ENCODE data around the gene PRDX1. TPM values are rescaled to one million over a fixed set of nuclear protein-coding genes. Genes with fewer than 3 reads are reported as not detected.

Gene PRDX1
- 1,198 and 1,251 TPM in 2 replicates for total RNA-seq (2014; rRNA removed; shearing (Covaris generic); ENCODE audit: low replicate concordance)

DNA sequence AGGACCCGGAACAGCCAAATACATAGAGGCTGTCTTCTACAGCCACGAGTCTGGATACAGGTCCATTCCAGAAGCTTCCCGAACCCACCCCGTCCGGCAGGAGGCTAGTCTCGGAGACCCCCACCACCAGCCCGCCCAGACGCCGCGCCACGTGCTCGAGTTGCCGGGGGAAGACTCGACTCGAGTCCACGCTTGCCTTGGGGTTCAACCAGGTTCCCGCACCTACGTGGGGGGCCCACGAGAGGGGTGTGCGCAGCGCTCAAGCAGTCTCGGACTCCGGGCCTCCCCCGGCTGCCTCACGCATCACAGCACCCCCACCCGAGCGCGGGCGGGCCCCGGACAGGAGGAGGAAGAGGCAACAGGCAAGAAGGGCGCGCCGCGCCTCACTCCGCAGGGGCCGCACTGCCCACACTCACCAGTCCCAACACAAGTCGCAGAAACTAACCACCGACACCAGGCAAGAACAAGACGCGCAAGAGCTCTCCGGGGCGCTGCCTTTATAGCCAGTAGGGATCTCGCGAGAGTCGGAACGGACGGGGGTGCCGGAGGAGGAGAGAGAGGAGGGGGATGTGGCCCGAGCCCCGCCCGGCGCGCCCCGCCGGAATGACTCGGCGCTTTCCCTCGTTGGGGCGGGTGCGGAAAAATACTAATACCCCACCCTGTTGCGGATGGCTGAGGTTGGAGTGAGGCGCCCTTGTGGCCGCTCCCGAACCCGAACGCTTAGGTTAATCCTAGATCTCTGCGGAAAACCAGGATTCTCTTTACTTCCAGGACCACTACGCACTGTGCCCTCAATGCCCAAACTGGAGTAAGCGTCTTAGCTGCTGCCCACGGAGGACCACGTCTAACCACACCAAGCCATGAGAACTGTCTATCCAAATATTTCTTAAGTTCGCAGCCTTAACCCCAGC, at the start of gene PRDX1:
Gene PRDX1 (minus strand): TSS at position 472 of the 911 bp plus-strand sequence. CDS start 2,841 bp downstream, outside the sequence.
- no peaks in the 10 kb centered on the region for H3K9me3 ChIP-seq
- peak within 1 kb of the TSS; percentile 84 for H3K4me3 ChIP-seq
- H3K36me3 ChIP-seq = peaks cover 32% of the 10 kb centered on the region
- no peaks in the 10 kb centered on the region for H3K27me3 ChIP-seq
- peak; percentile 95 for DNase-seq

- Histone ChIP-seq H3K9me3 (no peaks in the 10 kb centered on the region), H3K27me3 (no peaks in the 10 kb centered on the region), H3K36me3 (peaks cover 39% of the 10 kb centered on the region), H3K4me3 (no peak overlapping the region)
- DNase-seq = no peak
Observed at GRCh38 chr1:45570631-45571030, 48.9 kb upstream of the PRDX1 start.

GRCh38 chr1:45569962-45570581, 48.4 kb upstream of the PRDX1 start:
- DNase-seq = peak; percentile 45
- H3K9me3 ChIP-seq = no peaks in the 10 kb centered on the region
- H3K36me3 ChIP-seq = peaks cover 39% of the 10 kb centered on the region
- no peaks in the 10 kb centered on the region for H3K27me3 ChIP-seq
- H3K4me3 ChIP-seq = no peak overlapping the region

DNA sequence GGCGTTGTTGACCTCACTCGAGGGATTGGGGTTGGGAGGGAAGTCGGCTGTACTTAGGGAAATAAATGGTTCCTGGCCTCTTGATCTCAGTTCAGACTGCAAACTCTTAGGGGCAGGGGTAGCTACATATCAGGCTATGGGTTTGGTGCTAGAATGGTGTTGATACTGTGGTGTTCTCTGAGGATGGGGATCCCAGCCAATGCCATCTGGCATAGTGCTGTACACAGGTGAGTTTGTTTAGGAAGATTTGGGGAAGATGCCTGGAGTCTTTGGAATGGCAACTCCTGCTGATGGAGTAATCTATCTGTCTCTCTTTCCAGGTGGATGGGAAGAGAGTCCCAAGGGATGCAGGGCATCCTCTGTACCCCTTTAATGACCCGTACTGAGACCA, 47.9 kb upstream of the PRDX1 start:
- Histone ChIP-seq H3K36me3 (peaks cover 39% of the 10 kb centered on the region), H3K9me3 (no peaks in the 10 kb centered on the region), H3K27me3 (no peaks in the 10 kb centered on the region), H3K4me3 (no peak overlapping the region)
- no peak for DNase-seq

GRCh38 chr1:45568421-45568820, 46.7 kb upstream of the PRDX1 start:
- DNase-seq = no peak
- H3K9me3 ChIP-seq = no peaks in the 10 kb centered on the region
- H3K4me3 ChIP-seq = no peak overlapping the region
- no peaks in the 10 kb centered on the region for H3K27me3 ChIP-seq
- H3K36me3 ChIP-seq = peaks cover 39% of the 10 kb centered on the region

GRCh38 chr1:45567911-45568310, 46.2 kb upstream of the PRDX1 start:
- no peak for DNase-seq
- no peaks in the 10 kb centered on the region for H3K9me3 ChIP-seq
- peaks cover 44% of the 10 kb centered on the region for H3K36me3 ChIP-seq
- H3K4me3 ChIP-seq = no peak overlapping the region
- H3K27me3 ChIP-seq = no peaks in the 10 kb centered on the region

DNA sequence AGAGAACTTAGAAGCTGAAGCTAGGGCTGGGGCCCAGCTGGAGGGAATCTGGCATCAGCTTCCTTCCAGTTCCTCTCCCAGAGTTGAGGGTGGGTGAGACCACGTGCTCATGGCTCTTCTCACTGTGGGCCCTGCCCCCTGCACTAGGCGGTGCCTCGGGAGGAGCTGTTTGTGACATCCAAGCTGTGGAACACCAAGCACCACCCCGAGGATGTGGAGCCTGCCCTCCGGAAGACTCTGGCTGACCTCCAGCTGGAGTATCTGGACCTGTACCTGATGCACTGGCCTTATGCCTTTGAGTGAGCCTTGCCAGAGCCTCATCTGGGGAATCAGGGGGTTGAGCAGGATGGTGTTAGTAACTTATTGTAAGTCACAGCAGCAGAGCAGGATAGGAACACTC, 45.0 kb upstream of the PRDX1 start:
- no peak for DNase-seq
- H3K4me3 ChIP-seq = no peak overlapping the region
- H3K36me3 ChIP-seq = peaks cover 53% of the 10 kb centered on the region
- H3K27me3 ChIP-seq = no peaks in the 10 kb centered on the region
- no peaks in the 10 kb centered on the region for H3K9me3 ChIP-seq

DNA sequence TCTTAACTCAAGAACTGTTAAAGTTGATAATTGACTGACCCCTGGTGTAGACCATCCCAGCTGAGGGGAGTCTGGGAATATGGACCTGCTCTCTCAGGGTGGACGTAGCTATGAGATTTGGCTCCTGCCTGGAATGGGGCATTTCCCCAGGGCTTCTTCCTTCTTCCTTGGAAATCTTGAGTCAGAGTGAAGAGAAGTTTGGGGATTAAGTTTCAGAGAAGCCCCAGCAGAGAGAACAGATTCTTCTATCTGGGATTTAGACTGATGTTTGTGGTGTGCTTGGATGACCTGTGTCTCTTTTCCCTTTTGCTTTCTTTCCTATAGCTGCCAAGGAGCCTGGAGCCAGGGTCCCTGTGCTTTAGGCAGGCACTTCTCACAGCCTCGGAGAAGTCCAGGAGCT, 42.2 kb upstream of the PRDX1 start:
- no peak overlapping the region for H3K4me3 ChIP-seq
- peaks cover 38% of the 10 kb centered on the region for H3K36me3 ChIP-seq
- no peaks in the 10 kb centered on the region for H3K27me3 ChIP-seq
- H3K9me3 ChIP-seq = no peaks in the 10 kb centered on the region
- DNase-seq = no peak

DNA sequence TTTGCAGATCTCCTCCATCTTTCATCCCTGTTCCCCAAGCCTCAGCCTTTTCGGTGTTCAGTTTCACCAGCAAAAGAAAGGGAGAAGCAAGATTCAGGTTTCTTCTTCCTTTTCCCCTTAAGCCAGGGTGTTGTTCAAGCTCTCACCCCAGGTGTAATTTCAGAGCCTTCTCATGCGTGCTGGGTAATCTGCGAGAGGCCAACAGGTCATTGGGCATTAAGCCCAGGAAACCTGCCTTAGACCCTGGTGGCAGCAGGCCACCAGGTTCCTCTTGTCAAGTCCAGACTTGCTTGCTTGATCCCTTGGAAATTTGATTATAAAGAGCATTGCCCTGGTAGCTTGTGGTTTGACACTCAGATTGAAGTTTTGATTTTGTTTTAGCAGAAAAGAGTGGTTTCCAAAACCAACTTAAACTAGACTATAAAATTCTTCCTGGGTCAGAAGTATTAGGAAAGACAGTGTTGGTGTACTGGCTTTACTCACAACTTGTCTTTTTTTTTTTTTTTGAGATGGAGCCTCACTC, 35.8 kb upstream of the PRDX1 start:
- peaks cover 38% of the 10 kb centered on the region for H3K36me3 ChIP-seq
- no peak for DNase-seq
- H3K27me3 ChIP-seq = no peaks in the 10 kb centered on the region
- no peak overlapping the region for H3K4me3 ChIP-seq
- H3K9me3 ChIP-seq = no peaks in the 10 kb centered on the region

DNA sequence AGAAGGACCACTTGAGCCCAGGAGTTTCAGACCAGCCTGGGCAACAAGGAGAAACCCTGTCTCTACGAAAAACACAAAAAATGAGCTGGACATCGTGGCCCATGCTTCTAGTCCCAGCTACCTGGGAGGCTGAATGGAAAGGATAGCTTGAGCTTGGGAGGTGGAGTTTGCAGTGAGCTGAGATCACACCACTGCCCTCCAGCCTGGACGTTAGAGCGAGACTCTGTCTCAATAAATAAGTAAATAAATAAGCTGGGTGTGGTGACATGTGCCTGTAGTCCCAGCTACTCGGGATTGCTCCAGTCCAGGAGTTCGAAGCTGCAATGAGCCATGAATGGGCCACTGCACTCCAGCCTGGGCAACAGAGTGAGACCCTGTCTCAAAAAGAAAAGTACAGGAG, 32.5 kb upstream of the PRDX1 start:
- DNase-seq = no peak
- Histone ChIP-seq H3K4me3 (no peak overlapping the region), H3K9me3 (no peaks in the 10 kb centered on the region), H3K27me3 (no peaks in the 10 kb centered on the region), H3K36me3 (peaks cover 33% of the 10 kb centered on the region)

DNA sequence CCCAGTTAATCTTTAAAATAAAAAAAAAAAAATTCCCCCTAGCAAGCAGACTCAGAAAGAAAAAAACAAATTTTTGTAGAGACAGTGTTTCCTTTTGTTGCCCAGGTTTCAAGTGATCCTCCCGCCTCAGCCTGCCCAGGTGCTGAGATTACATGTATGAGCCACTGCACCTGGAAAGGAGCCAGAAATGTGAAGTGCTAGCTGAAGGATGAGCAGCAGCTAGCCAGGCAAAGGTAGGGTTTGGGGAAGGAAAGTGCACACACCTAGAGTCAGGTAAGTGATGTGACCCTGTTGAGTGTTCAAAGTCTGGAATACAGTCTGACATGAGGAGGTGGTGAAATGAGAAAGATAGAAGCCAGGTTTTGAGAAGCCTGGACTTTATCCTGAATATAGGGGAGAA, 30.6 kb upstream of the PRDX1 start:
- peaks cover 26% of the 10 kb centered on the region for H3K36me3 ChIP-seq
- DNase-seq = no peak
- no peak overlapping the region for H3K4me3 ChIP-seq
- no peaks in the 10 kb centered on the region for H3K9me3 ChIP-seq
- no peaks in the 10 kb centered on the region for H3K27me3 ChIP-seq

GRCh38 chr1:45551684-45552083, 30.0 kb upstream of the PRDX1 start:
- no peak for DNase-seq
- Histone ChIP-seq H3K9me3 (no peaks in the 10 kb centered on the region), H3K4me3 (peak overlapping the region; percentile 63), H3K27me3 (no peaks in the 10 kb centered on the region), H3K36me3 (peaks cover 24% of the 10 kb centered on the region)

DNA sequence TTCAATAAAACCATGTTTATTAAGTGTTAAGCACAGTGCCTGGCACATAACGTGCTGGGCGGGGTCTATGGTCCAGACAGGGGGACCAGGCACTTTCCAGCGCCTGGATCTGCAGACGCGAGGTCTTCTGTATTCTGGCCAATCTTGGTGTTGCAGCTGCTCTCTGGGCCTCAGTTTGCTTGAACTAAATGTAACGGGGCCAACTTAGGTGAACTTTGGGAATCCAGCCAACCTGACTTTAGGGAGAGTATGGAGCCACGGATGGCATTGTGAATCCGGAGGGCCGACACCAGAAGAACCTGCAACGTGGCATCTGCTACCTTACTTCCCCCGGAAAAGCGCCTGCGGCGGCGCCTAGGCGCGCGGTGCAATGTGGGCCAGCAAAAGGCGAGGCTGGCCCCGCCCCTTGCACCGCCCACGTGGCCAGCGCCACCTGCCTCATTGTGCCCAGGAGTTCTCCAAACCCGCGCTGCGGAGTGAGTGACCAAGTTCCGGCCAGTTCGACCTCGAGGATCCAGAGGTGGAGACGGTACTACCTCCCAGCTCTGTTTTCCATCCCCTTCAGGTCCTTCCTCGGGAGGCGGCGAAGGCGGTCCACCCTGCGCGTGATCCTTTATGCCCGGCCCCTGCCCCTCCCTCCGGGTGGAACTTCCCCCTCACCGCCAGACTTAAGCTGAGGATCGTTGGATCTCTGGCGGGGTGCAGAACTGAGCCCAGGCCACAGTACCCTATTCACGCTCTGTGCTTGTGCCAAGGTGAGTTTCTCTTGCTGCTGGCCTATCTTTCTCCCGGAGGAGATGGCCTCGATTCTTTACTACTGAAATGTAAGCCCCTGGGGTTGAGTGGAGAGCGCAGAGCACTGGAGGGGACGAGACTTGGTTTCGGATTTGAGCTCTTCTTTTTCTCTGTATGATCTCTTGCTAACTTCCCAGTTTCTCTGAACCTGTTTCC, 29.0 kb upstream of the PRDX1 start, which contains the start of gene AKR1A1:
Gene AKR1A1 (plus strand): TSS at position 426 of the 951 bp plus-strand sequence. CDS start 10,969 bp downstream, outside the sequence.
- DNase-seq = peak; percentile 90
- H3K9me3 ChIP-seq = no peaks in the 10 kb centered on the region

GRCh38 chr1:45545553-45546310, 24.0 kb upstream of the PRDX1 start:
- no peak for DNase-seq
- H3K9me3 ChIP-seq = no peaks in the 10 kb centered on the region
- no peaks in the 10 kb centered on the region for H3K36me3 ChIP-seq
- no peaks in the 10 kb centered on the region for H3K27me3 ChIP-seq
- H3K4me3 ChIP-seq = no peak overlapping the region

More for the DNA sequence above, 29.0 kb upstream of the PRDX1 start, which contains the start of gene AKR1A1:
- H3K4me3 ChIP-seq = peak within 1 kb of the TSS; percentile 63
- peaks cover 17% of the 10 kb centered on the region for H3K36me3 ChIP-seq
- no peaks in the 10 kb centered on the region for H3K27me3 ChIP-seq

- Histone ChIP-seq H3K36me3 (no peaks in the 10 kb centered on the region), H3K4me3 (no peak overlapping the region), H3K27me3 (no peaks in the 10 kb centered on the region), H3K9me3 (no peaks in the 10 kb centered on the region)
- no peak for DNase-seq
Observed at GRCh38 chr1:45545019-45545493, 23.4 kb upstream of the PRDX1 start.

DNA sequence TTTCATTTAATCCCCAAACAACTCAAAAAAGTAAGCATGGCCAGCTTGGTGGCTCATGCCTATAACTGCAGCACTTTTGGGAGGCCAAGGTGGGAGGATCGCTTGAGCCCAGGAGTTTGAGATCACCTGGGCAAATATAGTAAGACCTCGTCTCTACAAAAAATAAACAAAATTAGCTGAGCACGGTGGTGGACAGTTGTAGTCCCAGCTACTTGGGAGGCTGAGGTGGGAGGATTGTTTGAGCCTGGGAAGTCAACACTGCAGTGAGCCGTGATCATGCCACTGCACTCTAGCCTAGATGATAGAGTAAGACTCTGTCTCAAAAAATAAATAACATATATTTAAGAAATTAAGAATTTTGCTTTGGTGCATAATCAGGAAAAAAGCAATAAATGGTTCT, 22.8 kb upstream of the PRDX1 start:
- H3K4me3 ChIP-seq = no peak overlapping the region
- H3K36me3 ChIP-seq = no peaks in the 10 kb centered on the region
- DNase-seq = no peak
- H3K9me3 ChIP-seq = no peaks in the 10 kb centered on the region
- H3K27me3 ChIP-seq = no peaks in the 10 kb centered on the region
